K562 (cell line): ENCODE measurements around the gene SLC6A8. TPM values are rescaled to one million over a fixed set of nuclear protein-coding genes. Genes with fewer than 3 reads are reported as not detected.
"Not testable (repeated sequence)": the region's sequence is repeated elsewhere in the genome, so short reads cannot be mapped to it uniquely, and the experiment has no call there.

Experiments used
- ATAC-seq: fragments of 200-7000 bp; cut with Tn5 transposase; 3 replicates; pipeline ENCODE4 v1.9.1; 2020; ENCODE audit warnings: moderate library complexity
- BruUV-seq: library from RNA; stranded (reverse); fragments of 400-500 nt; replicated peaks from 2 replicates; lab custom pipeline; 2021; lab: Mats Ljungman, UMichigan
- CTCF ChIA-PET: fragments of 300-600 bp; formaldehyde crosslinking; extraction: SDS; loops from one replicate; lab custom pipeline; 2021; ENCODE audit warnings: low intra/inter-chr PET ratio; lab: Yijun Ruan, JAX
- POLR2A ChIA-PET: fragments of 300-600, 350-650 bp; sonication (Branson Sonifier 250); formaldehyde crosslinking; extraction: SDS; loops from one replicate; lab custom pipeline; 2021; ENCODE audit warnings: antibody characterized with exemption, inconsistent platforms; lab: Yijun Ruan, JAX
- DNase-seq, 4 experiments: peaks; one replicate each; pipeline versions ENCODE4 v3.0.0 to v3.0.0-alpha.2; 2011 to 2018; ENCODE audit warnings: low spot score in 3 of 4, mixed read lengths in 3 of 4; ENCODE audit errors: extremely low read depth in 1 of 4
- FAIRE-seq: peaks from 2 replicates; lab custom pipeline; 2011; peaks lifted over from hg19 to GRCh38; lab: Jason Lieb, UNC
- H2AFZ ChIP-seq: 2 replicates; pipeline ENCODE4 v1.6.0; 2011; ENCODE audit warnings: low read depth, low read length, control low read depth, inconsistent platforms
- H3K27ac ChIP-seq: fragments of 200-600 bp; 3 replicates; pipeline ENCODE4 v1.8.0; 2011; ENCODE audit warnings: low read depth, mild to moderate bottlenecking, control low read depth, inconsistent platforms, low read length, moderate library complexity, mixed read lengths; ENCODE audit errors: extremely low read depth
- H3K27me3 ChIP-seq, 2 experiments: fragments of 300-600 bp in 1 of 2; 2 replicates in 1 of 2; 3 replicates in 1 of 2; pipeline versions ENCODE4 v1.6.0 to v1.8.0; 2011; ENCODE audit warnings: inconsistent platforms in 2 of 2, low read length in 2 of 2, mild to moderate bottlenecking in 1 of 2, mixed read lengths in 1 of 2, moderate library complexity in 1 of 2; ENCODE audit not compliant: control insufficient read depth in 2 of 2, insufficient read depth in 2 of 2
- H3K36me3 ChIP-seq: fragments of 300-600 bp; 3 replicates; pipeline ENCODE4 v1.8.0; 2011; ENCODE audit warnings: mild to moderate bottlenecking, low read length, inconsistent platforms; ENCODE audit not compliant: control insufficient read depth, insufficient read depth
- H3K4me1 ChIP-seq, 2 experiments: fragments of 200-600 bp in 1 of 2; replicated peaks in 1 of 2; 2 replicates in 1 of 2; 3 replicates in 1 of 2; pipeline versions ENCODE4 v1.5.1 to v1.8.0; 2011; ENCODE audit warnings: inconsistent platforms in 2 of 2, low read length in 2 of 2, mild to moderate bottlenecking in 1 of 2, mixed read lengths in 1 of 2, moderate library complexity in 1 of 2; ENCODE audit not compliant: control insufficient read depth in 2 of 2, insufficient read depth in 2 of 2
- H3K4me2 ChIP-seq: 2 replicates; pipeline ENCODE4 v1.6.1; 2011; ENCODE audit warnings: low read length, control low read depth, inconsistent platforms, mixed read lengths; ENCODE audit not compliant: insufficient read depth
- H3K4me3 ChIP-seq: fragments of 200-600 bp; sonication (generic), shearing (Covaris generic); 2 replicates; pipeline ENCODE4 v1.5.1; 2016; ENCODE audit warnings: control low read depth, inconsistent platforms
- H3K79me2 ChIP-seq: fragments of 200-600 bp; 3 replicates; pipeline ENCODE4 v1.8.0; 2011; ENCODE audit warnings: low read length, inconsistent platforms; ENCODE audit not compliant: control insufficient read depth, insufficient read depth
- H3K9ac ChIP-seq, 2 experiments: 2 replicates each; pipeline versions ENCODE4 v1.6.0 to v1.6.1; 2011; ENCODE audit warnings: low read depth in 2 of 2, low read length in 2 of 2, control low read depth in 1 of 2, inconsistent platforms in 1 of 2, mild to moderate bottlenecking in 1 of 2, mixed read lengths in 1 of 2; ENCODE audit not compliant: insufficient read depth in 1 of 2
- H3K9me1 ChIP-seq: one replicate; pipeline ENCODE4 v1.6.0; 2011; ENCODE audit warnings: inconsistent platforms, mild to moderate bottlenecking, low read length, moderate library complexity; ENCODE audit not compliant: control insufficient read depth, insufficient read depth
- H3K9me3 ChIP-seq: replicated peaks from 2 replicates; pipeline ENCODE4 v1.5.1; 2011; ENCODE audit warnings: low read depth, low read length, inconsistent platforms; ENCODE audit not compliant: control insufficient read depth, insufficient read depth
- H4K20me1 ChIP-seq: replicated peaks from 2 replicates; pipeline ENCODE4 v1.6.1; 2011; ENCODE audit warnings: low read length, inconsistent platforms, mixed read lengths; ENCODE audit not compliant: control insufficient read depth, insufficient read depth
- POLR2G ChIP-seq: fragments of 200-400 bp; formaldehyde crosslinking; IDR thresholded peaks from 2 replicates; pipeline ENCODE4 v1.6.1; 2017; ENCODE audit warnings: low read depth, mild to moderate bottlenecking, antibody characterized with exemption, low read length, moderate library complexity
- RBFOX2 ChIP-seq: fragments of 200-400 bp; formaldehyde crosslinking; IDR thresholded peaks from 2 replicates; pipeline ENCODE4 v1.6.1; 2017; ENCODE audit warnings: low read depth, mild to moderate bottlenecking, low read length, moderate library complexity
- TFE3 ChIP-seq: fragments of 450-650 bp; formaldehyde crosslinking; IDR thresholded peaks from 2 replicates; pipeline ENCODE4 v1.4.0; 2020; ENCODE audit warnings: mild to moderate bottlenecking, mixed read lengths
- ZNF23 ChIP-seq: fragments of 250-450 bp; sonication (Bioruptor Pico); IDR thresholded peaks from 2 replicates; pipeline ENCODE4 v1.4.0; 2020; ENCODE audit warnings: mild to moderate bottlenecking
- ZNF449 ChIP-seq: fragments of 250-450 bp; sonication (Bioruptor Pico); IDR thresholded peaks from 2 replicates; pipeline ENCODE4 v1.8.0; 2022; ENCODE audit warnings: moderate library complexity, mild to moderate bottlenecking, inconsistent platforms
- WGBS: fragments of 100-300 bp; shearing (Covaris generic); methylation state at CpG from one replicate; pipeline ENCODE4 v1.1.6; 2016; ENCODE audit warnings: low coverage, mixed read lengths; ENCODE audit not compliant: insufficient coverage; ENCODE audit errors: missing lambda C conversion rate; 5-methylcytosine and 5-hydroxymethylcytosine counted together
- in situ Hi-C: fragments of 300-500 bp; cut with MboI; formaldehyde crosslinking; loops from 4 replicates; pipeline ENCODE4 v1.15.0; 2018; ENCODE audit warnings: inconsistent platforms, mixed read lengths
- intact Hi-C: fragments of 100-400 bp; cut with micrococcal nuclease; formaldehyde crosslinking; loops from 2 replicates; pipeline ENCODE4 v1.14.2; 2022
- polyA plus RNA-seq, 8 experiments: library from polyadenylated mRNA; depleted of rRNA in 4 of 8; stranded (reverse) in 5 of 8; unstranded in 3 of 8; fragments of >200 nt; fragmentation: Nextera tagmentation in 2 of 8; fragmentation: Illumina TruSeq in 1 of 8; extraction: Ambion mirVana in 2 of 8; extraction: Trizol in 1 of 8; gene quantifications; 2 replicates each; pipeline versions ENCODE4 v1.2.1 to v1.2.3, GENCODE V29; 2011 to 2014; ENCODE audit warnings: inconsistent platforms in 1 of 8, missing spikeins in 1 of 8
- total RNA-seq, 7 experiments: library from RNA; depleted of rRNA in 6 of 7; stranded (reverse); fragments of >200 nt in 6 of 7; fragmentation: Illumina TruSeq in 2 of 7; extraction: Trizol in 2 of 7; gene quantifications; 2 replicates each; pipeline versions ENCODE4 v1.2.1 to v1.2.3, GENCODE V29; 2011 to 2021; ENCODE audit warnings: low replicate concordance in 1 of 7

SLC6A8 gene
- total and polyA plus RNA-seq, 9 of the 15 experiments (the other 6 are each of a cell fraction or from before 2014, with no cell fraction given), result 0.68 to 144 (median 34.3) TPM

GRCh38 chrX:153694256-153694655 lies 6.5 kb downstream of the SLC6A8 start:
- ATAC-seq, BruUV-seq, CTCF ChIA-PET, intact Hi-C loops, H3K4me3 ChIP-seq, H3K9ac ChIP-seq, H3K9me3 ChIP-seq, in situ Hi-C loops, H3K4me2 ChIP-seq, H3K9me1 ChIP-seq, H3K27ac ChIP-seq, POLR2A ChIA-PET, DNase-seq, FAIRE-seq, H2AFZ ChIP-seq: not testable (repeated sequence)
- H4K20me1 ChIP-seq, result peaks cover 13% of the 10 kb centered on the region
- 90% methylated on average over 14 of the region's 16 CpGs for WGBS
- peaks cover 70% of the 10 kb centered on the region; the same call in 1 of the 3 replicates for H3K36me3 ChIP-seq
- H3K4me1 ChIP-seq, result peaks cover 5 to 63% of the 10 kb centered on the region in 2 experiments; a peak in 4 of 5 replicates
- H3K79me2 ChIP-seq, result peaks cover 30% of the 10 kb centered on the region
- TF ChIP-seq POLR2G (0 out of 2 replicates have a peak, but pooled peaks have one; percentile 8), RBFOX2 (0 out of 2 replicates have a peak, but pooled peaks have one; percentile 30)
- TF ChIP-seq, all 486 proteins: peak for 2; not testable (repeated sequence) for 484
- not testable (repeated sequence) for H3K27me3 ChIP-seq

- WGBS, result 52% methylated on average over 5 of the region's 23 CpGs
- FAIRE-seq (no peak), DNase-seq (no peak), ATAC-seq (no peak)
- Histone ChIP-seq H3K27ac (no peak overlapping the region), H3K27me3 (no peaks in the 10 kb centered on the region), H3K4me3 (no peak overlapping the region), H4K20me1 (peaks cover 12% of the 10 kb centered on the region), H2AFZ (no peak overlapping the region), H3K9me1 (peaks cover 4% of the 10 kb centered on the region), H3K4me1 (peaks cover 5 to 59% of the 10 kb centered on the region in 2 experiments; a peak in 4 of 5 replicates), H3K9me3 (no peaks in the 10 kb centered on the region), H3K4me2 (no peak overlapping the region), H3K9ac (no peak overlapping the region; a peak in 1 of 4 replicates), H3K36me3 (peaks cover 69% of the 10 kb centered on the region; the same call in 1 of the 3 replicates), H3K79me2 (peaks cover 24% of the 10 kb centered on the region)
- in situ Hi-C loops, result no loop called here
- ChIA-PET POLR2A (interaction anchor here (1.6 kb wide), 1 partner anchor 14 kb away, joined by 4 read pairs; no protein-coding TSS in a partner anchor), CTCF (no interaction called here)
- BruUV-seq, result no TSS peak
- intact Hi-C loops, result no loop called here
- TF ChIP-seq ZNF23 (no peak), POLR2G (peak; percentile 52), ZNF449 (CRISPR knock-in tag) (no peak), TFE3 (CRISPR knock-in tag) (peak; percentile 36; the same call in 1 of the 2 replicates)
These were observed 7.1 kb downstream of the SLC6A8 start for GRCh38 chrX:153694687-153695270.
